K562 treated with DMSO at 1 percent for 24 hours (cell line): ENCODE measurements around the gene RIPK4. TPM values are rescaled to one million over a fixed set of nuclear protein-coding genes. Genes with fewer than 3 reads are reported as not detected.

Source experiments
- total RNA-seq: library from RNA; unstranded; fragments of 300-600 nt; gene quantifications from 2 replicates; pipeline ENCODE4 v1.2.3, GENCODE V29; 2022; ENCODE audit warnings: low read depth; ENCODE audit not compliant: insufficient read depth

Gene RIPK4
- total RNA-seq, result not detected in 2 replicates

GRCh38 chr21:41766883-41767605 is at the start of gene RIPK4:
Gene RIPK4 (minus strand): TSS chr21:41767052. CDS start chr21:41767041, 11 bp downstream.

Other genes with a start within 250 kb of the RIPK4 start
- gene PRDM15, start 112.3 kb upstream of the RIPK4 start, total RNA-seq, result 4.4 and 5.3 TPM in 2 replicates
- gene C2CD2, start 187.0 kb upstream of the RIPK4 start, total RNA-seq, result 5.6 and 13.8 TPM in 2 replicates
- 8.1 and 9.5 TPM in 2 replicates for gene ZBTB21, start 243.3 kb upstream of the RIPK4 start, total RNA-seq